ENCODE results near the gene DGKI.

Gene DGKI

GRCh38 chr7:137579913-137580640 lies 266.7 kb downstream of the DGKI start:
- Histone ChIP-seq H3K4me1 (ENCODE audit: low read length) (no peaks in the 10 kb centered on the region), H3K27me3 (ENCODE audit: low read depth, low read length) (no peaks in the 10 kb centered on the region), H3K9me3 (ENCODE audit: insufficient read depth, low read length) (no peaks in the 10 kb centered on the region), H3K4me3 (ENCODE audit: low read length) (no peak overlapping the region), H3K79me2 (ENCODE audit: low read length) (no peaks in the 10 kb centered on the region), H4K20me1 (ENCODE audit: insufficient read depth, low read length) (no peaks in the 10 kb centered on the region), H2AFZ (ENCODE audit: low read depth, low read length) (no peak overlapping the region), H3K9ac (ENCODE audit: low read length) (no peak overlapping the region), H3K4me2 (ENCODE audit: low read length) (no peak overlapping the region), H3K36me3 (replicated peaks; ENCODE audit: low read depth, low read length) (no peaks in the 10 kb centered on the region), H3K27ac (ENCODE audit: low read length) (no peak overlapping the region)
- TF ChIP-seq EZH2phosphoT487 (IDR thresholded peaks at IDR 0.05; ENCODE audit: low read depth) (no peak), CTCF (IDR thresholded peaks at IDR 0.05; ENCODE audit: low read depth, low read length) (no peak)

DNA sequence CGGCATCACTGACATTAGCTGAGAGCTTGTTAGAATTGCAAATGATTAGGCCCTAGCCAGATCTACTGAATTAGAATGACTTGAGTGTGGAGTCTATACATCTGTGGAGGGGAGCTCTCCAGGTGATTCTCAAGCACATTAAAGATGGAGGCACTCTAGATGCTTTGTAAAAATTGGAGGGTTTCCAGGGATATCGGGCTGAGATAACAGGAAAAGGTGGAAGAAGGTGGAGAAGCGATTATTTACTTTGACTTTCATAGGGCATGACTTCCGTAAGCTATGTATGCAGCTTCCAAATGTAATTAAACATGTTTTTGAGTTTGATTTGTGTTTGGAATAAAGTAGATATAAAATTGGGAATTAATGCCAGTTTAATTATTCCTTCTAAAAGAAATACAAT lies 268.2 kb downstream of the DGKI start:
- H3K4me1 ChIP-seq (ENCODE audit: low read length), result no peaks in the 10 kb centered on the region
- H3K27me3 ChIP-seq (ENCODE audit: low read depth, low read length), result no peaks in the 10 kb centered on the region
- H3K36me3 ChIP-seq (replicated peaks; ENCODE audit: low read depth, low read length), result no peaks in the 10 kb centered on the region
- no peaks in the 10 kb centered on the region for H3K9me3 ChIP-seq (ENCODE audit: insufficient read depth, low read length)
- H3K27ac ChIP-seq (ENCODE audit: low read length), result no peak overlapping the region
- TF ChIP-seq EZH2phosphoT487 (IDR thresholded peaks at IDR 0.05; ENCODE audit: low read depth) (no peak), CTCF (IDR thresholded peaks at IDR 0.05; ENCODE audit: low read depth, low read length) (no peak)
- H3K4me2 ChIP-seq (ENCODE audit: low read length), result no peak overlapping the region
- H3K9ac ChIP-seq (ENCODE audit: low read length), result no peak overlapping the region
- no peaks in the 10 kb centered on the region for H4K20me1 ChIP-seq (ENCODE audit: insufficient read depth, low read length)
- H3K79me2 ChIP-seq (ENCODE audit: low read length), result no peaks in the 10 kb centered on the region
- no peak overlapping the region for H3K4me3 ChIP-seq (ENCODE audit: low read length)
- H2AFZ ChIP-seq (ENCODE audit: low read depth, low read length), result no peak overlapping the region

DNA sequence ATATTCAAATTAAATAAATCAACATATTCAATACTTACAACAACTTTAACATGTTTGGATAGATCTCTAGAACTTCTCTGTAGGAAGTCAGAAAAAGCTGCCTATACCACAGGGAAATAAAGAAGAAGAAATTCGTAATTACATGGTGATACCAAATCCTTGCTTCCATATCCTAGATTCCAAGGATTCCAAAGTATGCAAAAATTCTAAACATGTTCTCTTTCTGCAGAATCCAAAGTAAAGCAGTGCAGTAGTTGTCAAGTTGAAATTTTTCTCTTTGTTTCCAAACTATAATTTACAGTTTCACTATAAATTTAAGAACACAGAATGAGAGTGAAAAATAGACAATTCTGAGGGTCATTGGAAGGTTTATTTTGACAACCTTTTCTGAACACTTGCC lies 269.6 kb downstream of the DGKI start:
- Histone ChIP-seq H3K36me3 (replicated peaks; ENCODE audit: low read depth, low read length) (no peaks in the 10 kb centered on the region), H3K27me3 (ENCODE audit: low read depth, low read length) (no peaks in the 10 kb centered on the region), H3K4me1 (ENCODE audit: low read length) (no peaks in the 10 kb centered on the region), H3K27ac (ENCODE audit: low read length) (no peak overlapping the region), H2AFZ (ENCODE audit: low read depth, low read length) (no peak overlapping the region), H3K4me2 (ENCODE audit: low read length) (no peak overlapping the region), H3K4me3 (ENCODE audit: low read length) (no peak overlapping the region), H4K20me1 (ENCODE audit: insufficient read depth, low read length) (no peaks in the 10 kb centered on the region), H3K79me2 (ENCODE audit: low read length) (no peaks in the 10 kb centered on the region), H3K9me3 (ENCODE audit: insufficient read depth, low read length) (no peaks in the 10 kb centered on the region), H3K9ac (ENCODE audit: low read length) (no peak overlapping the region)
- no peak for TF ChIP-seq CTCF (IDR thresholded peaks at IDR 0.05; ENCODE audit: low read depth, low read length)
- TF ChIP-seq EZH2phosphoT487 (IDR thresholded peaks at IDR 0.05; ENCODE audit: low read depth), result no peak

DNA sequence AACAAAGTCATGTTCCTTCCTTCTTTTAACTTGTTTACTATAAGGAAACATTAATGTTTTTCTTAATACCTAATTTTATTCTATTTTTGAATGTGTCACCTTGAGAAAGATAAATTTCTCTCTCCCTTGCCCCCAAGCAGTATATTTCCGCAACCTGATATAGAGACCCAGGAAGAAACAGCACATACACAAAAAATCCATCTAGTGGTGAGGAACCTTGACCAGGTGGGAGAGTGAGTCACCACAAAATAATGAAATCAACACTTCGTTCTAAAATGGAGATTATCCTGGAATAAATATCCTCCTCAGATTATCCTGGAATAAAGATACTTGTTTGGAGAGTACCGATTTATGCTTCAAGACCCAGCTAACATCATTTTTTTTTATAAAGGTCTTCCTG lies 270.3 kb downstream of the DGKI start:
- H3K27me3 ChIP-seq (ENCODE audit: low read depth, low read length), result no peaks in the 10 kb centered on the region
- H3K9ac ChIP-seq (ENCODE audit: low read length), result no peak overlapping the region
- no peak overlapping the region for H2AFZ ChIP-seq (ENCODE audit: low read depth, low read length)
- no peaks in the 10 kb centered on the region for H3K36me3 ChIP-seq (replicated peaks; ENCODE audit: low read depth, low read length)
- H3K79me2 ChIP-seq (ENCODE audit: low read length), result no peaks in the 10 kb centered on the region
- TF ChIP-seq EZH2phosphoT487 (IDR thresholded peaks at IDR 0.05; ENCODE audit: low read depth) (no peak), CTCF (IDR thresholded peaks at IDR 0.05; ENCODE audit: low read depth, low read length) (no peak)
- no peaks in the 10 kb centered on the region for H4K20me1 ChIP-seq (ENCODE audit: insufficient read depth, low read length)
- H3K4me1 ChIP-seq (ENCODE audit: low read length), result no peaks in the 10 kb centered on the region
- no peaks in the 10 kb centered on the region for H3K9me3 ChIP-seq (ENCODE audit: insufficient read depth, low read length)
- no peak overlapping the region for H3K4me2 ChIP-seq (ENCODE audit: low read length)
- no peak overlapping the region for H3K4me3 ChIP-seq (ENCODE audit: low read length)
- no peak overlapping the region for H3K27ac ChIP-seq (ENCODE audit: low read length)
